ENCODE data around the gene KIAA0930.
"Not testable (repeated sequence)": the region's sequence is repeated elsewhere in the genome, so short reads cannot be mapped to it uniquely, and the experiment has no call there.

Gene KIAA0930

DNA sequence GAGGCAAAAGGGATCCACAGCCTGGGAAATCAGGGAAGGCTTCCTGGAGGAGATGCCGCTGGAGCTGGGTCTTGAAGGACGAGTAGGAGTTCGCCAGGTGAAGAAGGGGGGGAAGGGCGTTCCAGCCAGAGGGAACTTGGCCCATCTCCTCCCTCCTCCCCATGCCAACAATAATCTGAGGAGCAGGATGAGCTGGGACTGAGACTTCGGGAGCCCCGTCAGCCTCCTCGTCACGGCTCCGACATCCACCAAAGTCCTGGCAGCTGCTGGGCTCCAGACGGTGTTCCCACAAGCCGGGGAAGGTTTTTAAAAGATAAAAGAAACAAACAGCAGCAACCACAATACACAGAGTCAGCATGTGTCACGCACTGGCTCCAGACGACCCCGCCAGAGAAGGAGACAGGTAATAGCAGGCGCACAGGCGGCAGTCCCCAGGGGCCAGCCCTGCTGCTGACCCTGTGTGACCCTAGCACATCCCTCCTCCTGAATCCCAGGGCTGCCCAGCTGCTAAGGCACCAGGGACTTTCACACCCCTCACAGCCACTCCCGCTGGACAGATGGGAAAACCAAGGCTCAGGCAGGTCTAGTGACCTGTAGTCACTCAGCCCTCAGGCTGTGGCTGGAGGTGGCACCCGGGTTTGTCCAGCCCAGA lies 39.7 kb downstream of the KIAA0930 start:
- DNase-seq (ENCODE audit: low spot score) = no peak

DNA sequence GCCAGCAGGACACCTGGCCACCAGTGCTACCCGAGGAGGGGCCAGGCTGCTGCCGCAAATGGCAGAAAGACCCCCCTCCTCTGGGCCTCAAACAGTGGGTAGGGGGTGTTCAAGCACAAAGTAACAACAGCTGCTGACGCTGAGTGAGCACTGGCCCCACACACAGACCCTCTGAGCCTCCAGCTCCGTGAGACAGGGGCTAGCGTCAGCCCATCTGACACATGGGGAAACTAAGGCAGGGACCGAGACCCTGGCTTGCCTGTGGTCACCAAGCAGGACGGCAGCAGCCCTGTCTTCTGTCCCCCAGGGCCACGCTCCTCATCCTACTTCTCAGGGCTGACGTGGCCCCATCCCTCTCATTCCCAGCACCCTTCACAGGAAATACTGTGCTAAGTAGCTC lies 40.5 kb downstream of the KIAA0930 start:
- no peak for DNase-seq (ENCODE audit: low spot score)

DNA sequence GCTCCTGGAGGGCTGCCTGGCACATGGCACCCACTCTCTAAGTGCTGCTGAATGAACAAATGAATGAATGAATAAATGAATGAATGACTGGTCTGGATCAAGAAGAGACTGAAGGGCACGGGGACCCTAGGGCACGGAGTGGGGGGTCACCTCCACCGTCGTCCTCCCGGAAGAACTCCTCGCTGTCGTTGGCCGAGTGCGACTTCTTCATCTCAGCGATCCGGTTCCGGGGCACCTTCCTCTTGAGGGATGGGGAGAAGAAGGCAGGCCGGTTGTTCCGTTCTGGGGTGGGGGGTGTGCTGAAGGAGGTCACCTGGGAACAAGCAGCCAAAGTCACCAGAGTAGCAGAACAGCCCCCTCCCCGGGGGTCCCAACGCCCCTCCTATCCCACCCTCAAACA lies 41.0 kb downstream of the KIAA0930 start:
- no peak for DNase-seq (ENCODE audit: low spot score)

DNA sequence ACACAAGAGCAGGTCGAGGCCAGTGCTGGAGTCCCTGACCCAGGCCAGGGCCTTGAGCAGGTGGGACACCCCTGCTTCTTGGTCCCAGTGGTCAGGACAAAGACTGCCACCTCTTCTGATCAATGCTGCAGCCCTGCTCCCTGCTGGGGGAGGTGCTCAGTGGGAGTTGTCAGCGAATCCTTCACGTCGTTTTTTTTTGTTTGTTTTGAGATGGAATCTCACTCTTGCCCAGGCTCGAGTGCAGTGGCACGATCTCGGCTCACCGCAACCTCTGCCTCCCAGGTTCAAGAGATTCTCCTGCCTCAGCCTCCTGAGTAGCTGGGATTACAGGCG lies 42.3 kb downstream of the KIAA0930 start:
- no peak for DNase-seq (ENCODE audit: low spot score)

DNA sequence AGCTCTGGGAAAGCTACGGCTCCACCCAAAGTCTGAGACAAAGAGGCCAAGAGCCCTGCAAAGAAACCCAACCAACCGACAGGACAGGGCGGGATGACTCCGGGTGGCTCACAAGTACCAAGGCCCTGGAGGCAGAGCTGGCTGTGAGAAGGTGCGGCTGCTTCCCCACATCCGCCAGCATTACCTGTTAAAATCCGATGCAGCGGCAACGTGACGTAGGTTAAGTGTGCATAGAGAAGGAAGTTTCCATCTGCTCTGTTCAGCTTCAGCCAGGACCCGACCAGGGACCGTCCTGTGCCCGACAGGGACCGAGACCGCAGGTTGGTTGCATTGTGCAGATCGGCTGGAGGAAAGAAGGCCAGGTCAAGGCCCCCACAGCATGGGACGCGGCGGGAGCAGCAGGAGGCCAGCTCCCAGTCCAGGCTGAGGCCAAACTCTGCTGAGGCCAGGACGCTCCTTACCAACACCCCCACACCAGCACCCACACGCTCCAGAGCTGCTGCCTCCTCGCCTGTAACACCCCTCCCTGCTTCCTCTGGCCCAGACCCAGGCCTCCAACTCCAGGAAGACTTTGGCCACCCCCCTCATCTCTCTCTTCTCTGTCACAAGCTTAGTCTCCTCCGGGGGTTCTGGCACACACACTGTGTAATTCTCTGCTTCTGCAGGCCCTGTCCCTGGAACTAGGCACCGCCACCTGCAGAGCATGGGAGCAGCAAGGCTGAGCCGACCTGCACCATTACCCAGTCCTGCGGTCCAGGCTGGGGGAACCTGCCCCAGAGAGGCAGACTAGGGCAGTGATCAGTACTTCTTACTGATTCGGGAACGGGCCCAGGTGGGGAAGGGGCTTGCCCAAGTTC lies 42.9 kb downstream of the KIAA0930 start:
- no peak for DNase-seq (ENCODE audit: low spot score)

DNA sequence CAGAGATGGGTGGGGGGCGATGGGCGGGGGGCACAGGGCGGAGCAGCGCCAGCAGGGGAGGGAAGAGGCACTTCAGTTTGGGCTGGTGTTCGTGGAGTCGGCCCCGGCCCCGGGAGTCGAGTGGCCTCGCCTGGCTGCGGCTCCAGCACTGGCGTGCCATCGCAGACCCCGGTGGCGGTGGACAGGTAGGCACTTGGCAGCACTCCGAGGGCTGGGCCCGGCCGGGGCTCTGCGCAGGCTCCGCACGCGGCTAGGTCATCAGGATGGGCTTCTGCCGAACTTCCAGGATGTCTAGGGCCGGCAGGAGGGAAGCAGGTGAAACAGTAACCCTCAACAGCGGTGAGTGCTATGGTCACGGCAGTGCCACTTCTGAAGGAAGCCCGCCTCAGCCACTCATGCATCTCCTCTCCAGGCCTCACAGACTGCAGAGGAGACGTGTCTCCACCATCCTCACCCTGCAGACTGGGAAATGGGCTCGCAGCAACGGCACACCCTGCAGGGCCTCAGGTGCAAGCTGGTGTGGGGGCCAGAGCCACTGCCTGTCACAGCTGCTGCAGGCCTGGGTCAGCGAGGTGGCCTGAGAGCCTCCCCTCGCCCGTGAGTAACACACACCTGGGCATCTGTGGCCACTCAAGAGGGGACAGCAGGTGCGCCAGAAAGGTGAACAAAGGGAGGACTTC lies 43.6 kb downstream of the KIAA0930 start:
- no peak for DNase-seq (ENCODE audit: low spot score)

DNA sequence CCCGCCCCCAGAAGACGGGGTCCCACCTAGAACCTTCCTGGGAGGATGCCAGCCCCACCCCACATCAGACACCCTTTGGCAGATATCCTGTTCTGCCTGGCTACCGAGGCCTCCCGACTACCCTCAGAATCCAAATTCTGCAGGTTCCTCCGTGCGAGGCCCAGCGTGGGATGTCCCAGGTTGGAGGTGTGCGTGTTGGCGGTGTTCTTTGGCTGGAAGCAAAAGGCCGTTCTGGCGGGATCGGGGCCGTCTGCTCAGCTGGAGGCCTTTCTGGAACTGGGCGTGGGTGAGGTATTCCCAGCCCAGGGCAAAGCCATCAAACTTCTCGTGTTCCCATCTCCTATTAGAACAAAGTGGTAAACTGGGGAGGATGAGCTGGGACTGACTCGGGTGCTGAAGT lies 44.4 kb downstream of the KIAA0930 start:
- no peak for DNase-seq (ENCODE audit: low spot score)

DNA sequence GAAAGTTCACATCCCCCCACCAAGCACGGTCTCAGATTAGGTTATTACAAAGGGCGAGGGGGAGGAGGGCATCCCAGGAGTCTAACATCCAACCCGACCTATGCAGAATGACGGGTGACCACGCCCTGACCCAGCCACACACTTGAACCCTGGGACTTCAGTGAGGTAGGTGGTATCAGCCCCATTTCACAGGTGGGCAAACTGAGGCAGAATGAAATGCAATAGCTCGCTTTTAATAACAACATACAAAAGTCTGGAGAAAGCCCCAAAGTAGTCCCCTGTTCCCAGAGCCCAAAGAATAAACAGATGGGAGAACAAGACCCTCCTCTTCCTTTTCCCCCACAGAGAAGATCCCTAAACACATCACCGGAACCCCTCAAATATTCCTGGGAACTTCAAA lies 45.1 kb downstream of the KIAA0930 start:
- DNase-seq (ENCODE audit: low spot score) = no peak

DNA sequence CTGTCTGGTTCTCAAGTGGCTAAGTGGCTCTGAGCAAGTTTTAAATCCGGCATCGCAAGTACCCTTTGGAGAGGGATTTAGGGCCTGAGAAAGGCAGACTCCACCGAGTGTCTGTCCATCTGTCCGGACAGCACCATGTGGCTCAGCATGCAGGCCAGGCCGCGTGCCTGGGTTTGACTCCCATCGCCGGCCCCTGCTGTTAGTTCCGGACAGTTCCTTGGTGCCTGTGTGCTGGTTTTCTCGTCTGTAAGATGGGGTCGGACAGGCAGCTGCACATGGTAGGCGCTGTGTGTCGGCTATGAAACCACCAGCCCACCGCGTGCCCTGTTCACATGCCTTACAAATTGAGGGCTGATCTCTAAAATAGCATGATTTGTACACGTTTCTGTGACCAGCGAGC lies 46.0 kb downstream of the KIAA0930 start:
- DNase-seq (ENCODE audit: low spot score) = no peak

DNA sequence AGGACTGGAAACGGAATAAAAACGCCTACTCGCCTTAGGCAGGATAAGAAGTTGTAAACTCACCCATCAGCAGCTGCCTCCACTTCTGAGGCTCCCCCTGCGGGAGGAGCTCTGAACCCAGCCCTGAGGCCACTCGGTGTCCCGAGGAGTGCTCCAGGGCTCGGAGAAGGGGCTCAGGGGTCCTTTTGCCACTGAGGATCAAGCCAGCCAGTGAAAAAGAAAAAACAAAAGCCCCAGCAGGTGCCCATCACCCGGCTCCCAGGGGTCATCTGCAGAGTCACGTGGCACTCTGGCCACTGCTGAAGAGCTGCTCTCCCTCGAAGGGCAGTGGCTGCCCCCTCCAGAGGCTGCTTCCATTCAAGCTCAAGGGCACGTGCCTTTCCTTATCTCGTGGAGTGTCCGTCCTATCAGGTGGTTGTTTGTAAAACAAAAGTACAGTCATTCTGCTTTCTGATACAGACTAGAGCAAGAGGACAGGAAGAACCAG lies 48.0 kb downstream of the KIAA0930 start:
- DNase-seq (ENCODE audit: low spot score) = no peak

DNA sequence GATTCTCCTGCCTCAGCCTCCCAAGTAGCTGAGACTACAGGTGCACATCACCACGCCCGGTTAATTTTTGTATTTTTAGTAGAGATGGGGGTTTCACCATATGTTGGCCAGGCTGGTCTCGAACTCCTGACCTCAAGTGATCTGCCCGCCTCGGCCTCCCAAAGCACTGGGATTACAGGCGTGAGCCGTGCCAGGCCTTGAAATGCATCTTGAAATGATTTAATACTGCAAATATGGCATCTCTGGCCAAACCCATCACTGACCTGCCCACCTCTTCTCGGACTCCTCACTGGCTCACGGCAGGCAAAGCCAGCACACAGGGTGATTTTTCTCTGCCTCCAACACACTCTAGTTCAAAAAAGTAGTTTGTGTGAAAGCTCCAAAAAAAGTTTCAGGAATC lies 48.9 kb downstream of the KIAA0930 start:
- DNase-seq (ENCODE audit: low spot score) = not testable (repeated sequence)

DNA sequence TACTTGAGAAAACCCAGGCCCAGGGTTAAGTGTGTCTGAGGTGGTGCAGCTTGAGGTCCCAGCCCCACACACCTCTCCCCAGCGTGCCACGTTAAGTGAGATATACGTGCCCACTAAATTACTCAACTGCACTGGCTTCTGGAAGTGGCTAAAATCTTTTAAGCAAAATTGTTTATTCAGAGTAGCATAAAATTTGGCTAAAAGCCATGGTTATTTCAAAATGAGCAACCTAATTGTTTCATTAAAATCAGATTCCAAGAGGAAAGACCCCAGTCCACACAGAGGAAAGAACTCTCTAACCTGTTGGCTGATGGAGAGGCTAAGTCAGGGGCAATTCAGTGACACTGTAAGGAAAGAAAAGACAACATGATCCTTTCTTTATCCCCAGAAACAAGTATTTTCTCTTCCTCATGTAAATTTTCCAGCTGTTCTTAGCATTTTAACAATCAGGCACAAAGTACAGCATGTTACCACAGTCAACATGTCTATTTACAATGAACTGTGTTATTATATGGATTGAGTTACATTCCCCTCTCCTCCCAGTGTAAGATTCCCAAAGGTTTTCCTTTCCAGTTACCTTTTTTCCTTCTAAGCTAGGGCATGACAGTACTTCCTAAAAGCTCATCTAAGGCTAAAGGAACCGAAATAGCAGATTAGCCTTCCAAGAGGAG lies 50.4 kb downstream of the KIAA0930 start:
- DNase-seq (ENCODE audit: low spot score) = no peak

DNA sequence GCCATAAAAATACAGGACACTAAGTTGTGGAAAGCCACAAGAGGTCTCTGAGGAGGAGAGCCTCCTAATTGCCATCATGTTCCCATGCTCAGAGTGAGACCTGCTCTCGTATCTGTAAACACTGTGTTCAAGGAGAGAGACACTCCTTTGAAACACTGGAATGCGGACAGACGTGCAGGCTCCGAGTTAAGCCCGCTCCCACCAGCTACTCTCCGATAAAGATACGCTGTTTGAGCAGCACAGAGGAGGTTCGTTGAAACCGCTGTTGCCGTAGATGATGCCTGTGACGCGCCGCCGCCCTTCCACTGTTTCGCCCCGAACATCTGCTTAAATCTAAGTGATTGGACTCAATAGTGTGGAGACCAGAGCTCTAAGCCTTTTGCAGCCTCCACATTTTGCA lies 51.9 kb downstream of the KIAA0930 start:
- DNase-seq (ENCODE audit: low spot score) = no peak

DNA sequence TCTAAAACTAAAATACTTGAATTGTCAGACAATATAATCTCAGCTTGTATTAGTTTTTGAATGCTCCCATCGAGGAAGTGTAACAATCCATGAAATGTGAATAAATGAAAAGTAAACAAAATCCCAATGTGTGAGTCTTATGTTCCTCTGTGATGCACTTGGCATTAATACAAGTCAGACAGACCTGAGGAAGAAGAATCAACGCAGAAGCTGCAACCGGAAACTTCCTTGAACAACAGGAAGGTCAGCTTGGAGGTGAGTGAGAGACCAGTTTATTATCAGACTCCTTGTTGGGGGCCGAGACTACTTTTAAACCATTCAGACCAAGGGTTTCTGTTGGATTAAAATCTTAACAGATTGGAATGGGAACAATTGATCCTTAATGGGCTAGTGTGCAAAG lies 52.8 kb downstream of the KIAA0930 start:
- no peak for DNase-seq (ENCODE audit: low spot score)

DNA sequence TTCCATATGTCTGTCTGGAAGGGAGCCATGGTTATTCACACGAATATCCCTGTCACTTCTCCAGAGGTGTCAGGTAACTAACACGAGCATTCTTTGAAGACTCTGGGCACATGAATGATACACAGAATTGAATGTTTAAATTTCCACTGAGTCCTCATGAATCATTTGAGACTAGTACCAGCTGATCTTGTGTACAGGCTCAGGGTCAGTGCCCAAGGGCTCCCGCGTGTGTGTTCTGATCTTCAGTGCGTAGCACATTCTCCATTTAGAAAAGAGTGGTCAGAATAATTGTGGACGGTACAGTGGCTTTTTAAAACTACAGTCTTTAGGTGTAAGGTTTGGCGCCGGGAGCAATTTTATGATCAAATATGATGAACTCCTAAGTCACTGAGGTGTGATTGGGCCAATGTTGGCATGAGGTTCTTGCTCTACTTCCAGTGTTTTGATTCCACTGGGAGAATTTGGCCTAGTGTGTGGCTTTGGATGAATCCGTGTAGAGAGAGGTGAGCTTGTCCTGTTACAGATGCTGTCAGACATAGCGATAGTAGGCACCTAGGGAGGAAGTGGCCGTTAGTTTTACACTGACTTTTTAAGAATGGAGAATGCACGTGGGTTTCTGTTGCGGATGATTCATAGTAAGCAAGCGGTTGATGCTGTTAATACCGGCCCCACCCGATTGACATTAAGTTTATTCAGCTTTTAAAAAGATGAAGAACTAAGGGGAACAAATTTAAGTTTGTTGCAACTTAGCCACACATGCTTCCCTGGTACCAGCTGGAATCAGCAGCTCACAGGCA lies 54.8 kb downstream of the KIAA0930 start:
- DNase-seq (ENCODE audit: low spot score) = no peak

DNA sequence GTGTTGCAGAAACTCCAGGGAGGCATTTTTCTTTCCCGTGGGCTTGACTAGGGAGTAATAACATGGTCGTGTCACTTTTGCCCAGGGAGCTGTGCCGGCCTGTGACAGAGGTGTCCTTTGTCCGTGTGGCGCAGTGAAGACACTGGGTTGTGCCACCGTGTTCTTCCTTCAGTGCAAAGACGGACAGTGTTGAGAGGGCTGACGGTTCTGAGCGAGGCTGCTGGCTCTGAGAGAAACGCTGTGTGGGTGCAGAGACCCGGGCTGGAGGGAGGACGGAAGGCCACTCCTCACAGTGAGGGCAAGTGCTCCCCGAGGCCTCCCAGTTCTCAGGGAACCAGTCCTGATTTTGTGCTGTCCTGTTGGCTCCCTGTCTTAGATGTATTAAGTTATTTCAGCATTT lies 56.7 kb downstream of the KIAA0930 start:
- no peak for DNase-seq (ENCODE audit: low spot score)

DNA sequence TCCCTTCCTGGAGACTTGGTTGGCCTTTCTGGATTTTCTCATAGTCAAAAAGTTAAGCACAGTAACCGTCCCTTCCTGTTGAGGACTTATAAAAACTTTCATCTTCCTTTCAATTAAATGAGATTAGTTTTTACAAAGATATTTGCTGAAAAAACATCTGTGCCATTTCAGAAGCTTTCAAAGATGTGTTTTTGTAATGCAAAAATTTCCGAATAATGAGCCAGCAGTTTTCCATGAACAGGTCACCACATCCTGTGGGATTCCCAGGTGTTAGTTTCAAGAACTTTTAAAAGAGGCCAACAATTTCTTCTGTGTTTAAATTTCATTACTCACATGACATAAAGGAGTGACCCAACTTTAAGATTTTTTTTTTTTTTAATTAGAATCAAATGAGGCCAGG lies 58.9 kb downstream of the KIAA0930 start:
- no peak for DNase-seq (ENCODE audit: low spot score)

DNA sequence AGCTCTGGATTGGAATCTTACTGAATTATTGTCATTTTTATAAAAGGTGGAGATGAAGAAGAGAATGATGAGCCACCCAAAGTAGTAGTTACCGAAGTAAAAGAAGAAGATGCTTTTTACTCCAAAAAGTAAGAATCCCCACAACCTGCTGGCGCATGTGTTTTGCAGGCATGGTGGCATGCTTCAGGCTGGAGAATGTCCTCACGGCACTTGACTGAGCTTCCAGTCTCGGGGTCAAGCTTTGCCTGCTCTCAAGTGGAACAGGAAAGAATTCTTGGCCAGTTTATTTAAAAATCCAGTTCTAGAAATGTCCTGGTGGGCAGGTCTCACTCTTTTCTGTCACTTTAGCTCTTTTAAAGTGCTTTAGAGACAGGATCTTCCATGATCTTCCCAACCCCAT lies 59.5 kb downstream of the KIAA0930 start:
- DNase-seq (ENCODE audit: low spot score) = no peak

DNA sequence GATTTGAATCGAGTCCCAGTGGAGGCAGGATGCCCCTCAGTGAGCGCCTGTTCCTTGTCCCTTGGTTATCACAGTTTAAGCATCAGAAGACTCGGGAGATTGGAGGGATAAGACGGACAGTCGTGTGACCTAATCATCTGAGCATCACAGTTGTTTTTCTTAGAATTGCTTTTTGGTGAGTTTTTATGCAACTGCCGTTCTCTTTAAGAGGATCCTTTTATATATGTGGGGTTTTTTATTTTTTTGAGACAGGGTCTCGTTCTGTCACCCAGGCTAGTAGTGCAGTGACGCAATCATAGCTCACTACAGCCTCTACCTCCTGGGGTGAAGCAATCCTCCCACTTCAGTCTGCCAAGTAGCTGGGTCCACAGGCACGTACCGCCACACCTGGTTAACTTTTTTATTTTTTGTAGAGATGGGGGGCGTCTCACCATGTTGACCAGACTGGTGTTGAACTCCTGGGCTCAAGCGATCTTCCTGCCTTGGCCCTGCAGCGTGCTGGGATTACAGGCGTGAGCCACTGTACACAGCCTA lies 60.5 kb downstream of the KIAA0930 start:
- DNase-seq (ENCODE audit: low spot score) = no peak

DNA sequence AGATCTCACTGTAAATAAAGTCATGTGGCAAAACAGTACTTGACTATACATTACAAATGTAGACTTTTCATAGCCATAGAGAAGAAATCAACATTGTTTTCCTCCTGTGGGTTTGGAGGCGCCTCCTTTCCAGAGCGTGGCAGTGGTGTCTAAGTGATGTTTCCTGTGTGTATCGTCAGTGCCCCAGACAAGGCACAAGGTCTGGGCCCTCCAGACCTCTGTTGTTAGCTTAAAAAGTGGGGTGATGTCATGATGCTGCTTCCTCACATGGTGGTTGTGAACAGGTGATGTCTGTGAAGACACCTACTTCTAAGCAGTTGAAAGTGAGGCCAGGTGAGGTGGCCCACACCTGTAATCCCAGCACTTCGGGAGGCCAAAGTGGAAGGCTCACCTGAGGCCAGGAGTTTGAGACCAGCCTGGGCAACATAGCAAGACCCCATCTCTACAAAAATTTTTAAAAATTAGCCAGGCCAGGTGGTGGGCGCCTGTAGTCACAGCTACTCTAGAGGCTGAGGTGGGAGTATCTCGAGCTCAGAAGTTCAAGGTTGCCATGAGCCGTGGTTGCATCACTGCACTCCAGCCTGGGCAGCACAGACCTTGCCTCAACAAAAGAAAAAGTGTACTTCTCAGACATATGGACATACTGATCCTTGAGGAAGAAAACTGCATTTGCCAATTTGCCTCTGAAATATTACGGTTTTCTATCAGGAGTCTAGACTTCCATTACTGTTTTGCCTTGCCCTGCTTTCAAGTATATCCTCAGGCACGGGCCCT lies 61.2 kb downstream of the KIAA0930 start:
- DNase-seq (ENCODE audit: low spot score) = no peak
